ENCODE data around the gene ALDH8A1.

The ALDH8A1 gene

DNA sequence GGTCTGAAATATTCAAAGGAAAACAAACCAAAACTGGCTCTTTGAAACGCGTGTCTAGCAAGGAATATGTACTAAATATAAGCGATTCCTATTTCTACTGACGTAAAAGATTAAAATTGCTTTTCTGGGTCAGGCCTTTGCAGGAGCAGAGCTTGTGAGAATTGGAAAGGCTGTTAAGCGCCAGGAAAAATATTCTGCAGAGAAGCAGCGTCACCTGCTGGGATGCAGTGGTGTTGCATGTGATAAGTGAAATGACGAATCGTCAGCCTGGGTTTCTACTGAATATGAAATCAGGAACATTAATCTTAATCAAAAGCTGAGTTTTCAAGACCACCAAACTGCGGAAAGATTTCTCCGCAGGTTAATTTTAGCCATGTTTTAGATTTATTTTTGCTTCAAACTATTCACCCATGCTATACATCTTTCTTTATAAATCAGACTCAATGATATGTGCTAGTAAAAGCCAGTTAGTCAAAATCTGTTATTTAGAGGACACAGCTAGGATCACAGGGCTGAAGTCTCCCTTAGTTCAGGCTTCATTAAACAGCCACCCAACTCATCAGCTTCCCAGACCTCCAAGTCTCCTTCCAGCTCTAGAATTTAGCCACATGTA lies 67.4 kb downstream of the ALDH8A1 start:
- no peak overlapping the region for H3K4me3 Mint-ChIP-seq
- TF ChIP-seq, protein P1, sequence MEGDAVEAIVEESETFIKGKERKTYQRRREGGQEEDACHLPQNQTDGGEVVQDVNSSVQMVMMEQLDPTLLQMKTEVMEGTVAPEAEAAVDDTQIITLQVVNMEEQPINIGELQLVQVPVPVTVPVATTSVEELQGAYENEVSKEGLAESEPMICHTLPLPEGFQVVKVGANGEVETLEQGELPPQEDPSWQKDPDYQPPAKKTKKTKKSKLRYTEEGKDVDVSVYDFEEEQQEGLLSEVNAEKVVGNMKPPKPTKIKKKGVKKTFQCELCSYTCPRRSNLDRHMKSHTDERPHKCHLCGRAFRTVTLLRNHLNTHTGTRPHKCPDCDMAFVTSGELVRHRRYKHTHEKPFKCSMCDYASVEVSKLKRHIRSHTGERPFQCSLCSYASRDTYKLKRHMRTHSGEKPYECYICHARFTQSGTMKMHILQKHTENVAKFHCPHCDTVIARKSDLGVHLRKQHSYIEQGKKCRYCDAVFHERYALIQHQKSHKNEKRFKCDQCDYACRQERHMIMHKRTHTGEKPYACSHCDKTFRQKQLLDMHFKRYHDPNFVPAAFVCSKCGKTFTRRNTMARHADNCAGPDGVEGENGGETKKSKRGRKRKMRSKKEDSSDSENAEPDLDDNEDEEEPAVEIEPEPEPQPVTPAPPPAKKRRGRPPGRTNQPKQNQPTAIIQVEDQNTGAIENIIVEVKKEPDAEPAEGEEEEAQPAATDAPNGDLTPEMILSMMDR (IDR thresholded peaks at IDR 0.05; ENCODE audit: unreplicated experiment in 3 of 3): peak; percentile 92 to 98 (median 97)
- peaks cover 4% of the 10 kb centered on the region for H3K27me3 Mint-ChIP-seq (ENCODE audit: low read depth)
- H3K9me3 Mint-ChIP-seq: no peaks in the 10 kb centered on the region
- no peaks in the 10 kb centered on the region for H3K36me3 Mint-ChIP-seq (ENCODE audit: low read depth)
- H3K27ac Mint-ChIP-seq: peak overlapping the region in 2 of 3 experiments; percentile 24 to 78
- peaks cover 6% of the 10 kb centered on the region for H3K4me1 Mint-ChIP-seq

DNA sequence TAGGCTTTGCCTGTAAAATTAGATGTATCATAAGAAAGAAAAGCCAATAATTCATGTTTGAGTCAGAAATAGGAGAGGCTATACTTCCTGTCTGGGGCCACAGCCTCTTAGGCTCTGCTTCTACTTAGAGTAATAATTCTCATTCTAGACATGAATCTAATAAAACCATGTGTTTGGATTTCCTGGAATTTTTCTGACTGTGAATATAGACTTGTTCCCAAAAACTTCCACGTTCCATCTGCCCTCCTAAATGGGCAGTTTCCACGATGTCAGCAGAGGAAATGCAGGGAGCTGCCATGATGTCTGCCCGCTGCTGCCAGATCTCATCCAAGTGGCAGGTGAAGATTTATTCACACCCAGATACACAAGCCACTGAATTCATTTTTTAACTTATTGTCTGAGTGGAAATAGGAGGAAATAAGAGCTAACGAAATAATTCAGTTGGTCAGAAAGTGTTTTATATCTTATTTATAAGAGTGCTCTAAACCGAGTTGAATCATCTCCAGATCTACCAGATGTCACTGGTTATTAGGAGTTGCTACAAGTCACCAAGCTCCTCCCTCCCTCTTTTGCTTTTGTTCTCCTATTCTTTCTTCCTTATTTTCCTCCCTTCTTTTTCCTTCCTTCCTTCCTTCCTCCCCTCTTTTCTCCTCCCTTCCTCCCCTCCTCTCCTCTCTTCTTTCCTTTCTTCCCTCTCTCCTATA lies 69.3 kb downstream of the ALDH8A1 start:
- TF ChIP-seq, protein P1 (IDR thresholded peaks at IDR 0.05; ENCODE audit: unreplicated experiment in 3 of 3): no peak
- Mint-ChIP-seq H3K9me3 (peaks cover 2% of the 10 kb centered on the region), H3K27ac (peak overlapping the region in 2 of 3 experiments; percentile 52 to 74), H3K4me1 (peaks cover 6% of the 10 kb centered on the region), H3K27me3 (ENCODE audit: low read depth) (peaks cover 4% of the 10 kb centered on the region), H3K4me3 (no peak overlapping the region), H3K36me3 (ENCODE audit: low read depth) (no peaks in the 10 kb centered on the region)

DNA sequence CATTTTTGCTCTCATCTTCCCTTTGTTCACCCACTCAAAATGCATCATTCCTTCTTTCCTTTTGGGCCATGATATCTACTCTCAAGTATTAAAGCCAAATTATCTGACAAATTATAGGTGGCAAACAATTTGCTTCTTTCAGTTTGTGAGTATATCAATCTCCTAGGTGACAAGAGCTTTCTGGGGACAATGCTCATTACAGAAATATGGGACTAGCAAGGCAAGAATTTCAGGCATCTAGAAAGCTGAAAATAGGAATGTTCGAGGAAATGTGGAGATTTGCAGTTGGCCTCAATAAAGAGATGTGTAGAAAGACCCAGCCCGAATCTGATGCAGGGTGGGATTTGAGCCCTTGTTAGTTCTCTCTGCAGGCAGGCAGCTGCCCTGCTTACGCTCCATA lies 71.8 kb downstream of the ALDH8A1 start:
- Mint-ChIP-seq H3K27ac (no peak overlapping the region), H3K4me1 (peaks cover 6% of the 10 kb centered on the region), H3K4me3 (no peak overlapping the region), H3K27me3 (ENCODE audit: low read depth) (peaks cover 3% of the 10 kb centered on the region), H3K9me3 (peaks cover 11% of the 10 kb centered on the region), H3K36me3 (ENCODE audit: low read depth) (no peaks in the 10 kb centered on the region)
- TF ChIP-seq, protein P1 (IDR thresholded peaks at IDR 0.05; ENCODE audit: unreplicated experiment in 3 of 3): no peak

DNA sequence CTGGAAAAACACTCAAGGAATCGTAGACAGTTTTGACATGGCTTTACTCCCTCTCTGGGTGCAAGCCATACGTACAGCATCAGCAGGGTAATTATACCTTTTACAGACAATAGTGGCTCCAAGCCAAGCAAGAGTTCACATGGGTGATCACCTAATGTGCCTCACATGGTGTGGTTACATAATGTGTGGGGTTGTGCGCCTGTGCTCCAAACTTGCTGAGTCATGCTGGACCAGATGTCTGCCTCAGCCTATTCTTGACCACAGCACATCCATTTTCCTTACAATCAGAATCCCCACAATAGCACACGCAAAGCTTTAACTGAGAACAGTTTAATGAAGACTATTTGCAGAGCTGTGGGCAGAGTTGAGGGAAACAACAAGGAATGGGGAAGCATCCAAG lies 74.5 kb downstream of the ALDH8A1 start:
- Mint-ChIP-seq H3K36me3 (ENCODE audit: low read depth) (no peaks in the 10 kb centered on the region), H3K4me1 (peaks cover under 1% of the 10 kb centered on the region), H3K4me3 (no peak overlapping the region), H3K9me3 (peaks cover 11% of the 10 kb centered on the region), H3K27ac (no peak overlapping the region), H3K27me3 (ENCODE audit: low read depth) (peaks cover 3% of the 10 kb centered on the region)
- TF ChIP-seq, protein P1 (IDR thresholded peaks at IDR 0.05; ENCODE audit: unreplicated experiment in 3 of 3): no peak

DNA sequence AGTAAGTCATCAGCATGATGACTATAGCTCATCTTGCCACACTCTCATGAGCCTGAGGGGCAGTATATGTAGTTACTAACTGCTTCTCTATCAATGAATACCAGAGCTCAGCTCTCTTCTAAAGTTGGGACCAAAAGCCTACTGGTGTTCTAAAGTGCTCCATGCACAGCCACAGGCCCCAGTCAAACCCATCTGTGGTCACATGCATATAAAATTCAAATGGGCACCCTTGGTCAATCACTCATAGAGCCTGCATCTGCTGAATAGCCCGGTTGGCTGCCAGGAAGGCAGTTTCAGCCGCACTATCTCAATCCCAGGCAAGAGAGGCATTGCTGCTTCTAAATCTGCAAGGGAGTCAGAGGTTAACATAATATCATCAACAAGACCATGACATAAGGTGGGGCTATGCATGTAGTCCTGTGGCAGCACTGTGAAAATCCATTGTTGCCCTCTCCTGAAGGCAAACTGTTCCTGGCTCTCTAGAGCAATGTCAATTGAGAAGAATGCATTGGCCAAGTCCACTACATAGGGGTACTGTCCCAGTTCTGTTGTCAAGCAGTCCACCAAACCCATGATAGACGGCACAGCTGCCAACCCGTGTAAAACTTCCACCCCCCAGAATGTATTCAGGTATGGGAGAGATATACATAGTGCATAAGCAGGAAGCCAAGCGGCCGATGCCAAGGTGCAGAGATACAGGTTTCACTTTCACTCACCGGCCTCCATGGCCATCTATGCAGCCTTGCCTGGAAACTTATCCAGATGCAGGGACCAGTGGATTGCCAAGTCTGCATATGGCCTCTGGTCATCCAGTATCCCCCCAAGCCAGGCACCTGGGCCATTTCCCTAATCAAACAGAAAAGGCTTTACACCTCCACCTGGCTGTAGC lies 76.2 kb downstream of the ALDH8A1 start:
- Mint-ChIP-seq H3K4me1 (no peaks in the 10 kb centered on the region), H3K9me3 (peaks cover 11% of the 10 kb centered on the region), H3K27me3 (ENCODE audit: low read depth) (peaks cover 3% of the 10 kb centered on the region), H3K27ac (no peak overlapping the region), H3K36me3 (ENCODE audit: low read depth) (no peaks in the 10 kb centered on the region), H3K4me3 (no peak overlapping the region)
- TF ChIP-seq, protein P1 (IDR thresholded peaks at IDR 0.05; ENCODE audit: unreplicated experiment in 3 of 3): no peak

Data from nephron (organoid).